ENCODE data around the gene CPPED1.

The CPPED1 gene

GRCh38 chr16:12752159-12752558, 51.5 kb downstream of the CPPED1 start:
- H3K4me3 ChIP-seq (ENCODE audit: low read depth, low read length): no peak overlapping the region
- H3K4me1 ChIP-seq (ENCODE audit: control insufficient read depth, insufficient read depth, low read length): no peaks in the 10 kb centered on the region
- no peaks in the 10 kb centered on the region for H3K9me3 ChIP-seq (ENCODE audit: control insufficient read depth, insufficient read depth, low read depth, low read length)
- ChIA-PET POLR2A (no interaction called here), CTCF (interaction anchor here (0.6 kb wide), 1 partner anchor 30 kb away, joined by 4 read pairs; no protein-coding TSS in a partner anchor)
- no peak overlapping the region for H3K27ac ChIP-seq (ENCODE audit: extremely low read depth, low read depth, low read length)
- TF ChIP-seq ZNF48 (tag by site-specific recombination; IDR thresholded peaks at IDR 0.05): no peak
- no peak for TF ChIP-seq ZNF423 (tag by site-specific recombination; IDR thresholded peaks at IDR 0.05)
- TF ChIP-seq ZNF843 (tag by site-specific recombination; IDR thresholded peaks at IDR 0.05): peak; percentile 69
- no peak for TF ChIP-seq ZNF214 (tag by site-specific recombination; IDR thresholded peaks at IDR 0.05; ENCODE audit: borderline replicate concordance)
- no peak for TF ChIP-seq ZNF140 (tag by site-specific recombination; IDR thresholded peaks at IDR 0.05)
- TF ChIP-seq FEZF1 (tag by site-specific recombination; IDR thresholded peaks at IDR 0.05): peak; percentile 56
- TF ChIP-seq INSM2 (tag by site-specific recombination; IDR thresholded peaks at IDR 0.05): no peak
- TF ChIP-seq TCF7L2 (IDR thresholded peaks at IDR 0.05; ENCODE audit: borderline replicate concordance, low read depth, low read length): peak; percentile 64
- no peak for TF ChIP-seq GFI1B (tag by site-specific recombination; IDR thresholded peaks at IDR 0.05)
- TF ChIP-seq ZNF350 (tag by site-specific recombination; IDR thresholded peaks at IDR 0.05): no peak
- TF ChIP-seq ZNF670 (tag by site-specific recombination; IDR thresholded peaks at IDR 0.05; ENCODE audit: low read depth): no peak
- no peak for TF ChIP-seq ZNF654 (tag by site-specific recombination; IDR thresholded peaks at IDR 0.05; ENCODE audit: low read depth)
- peak; percentile 65 for TF ChIP-seq PRDM6 (tag by site-specific recombination; IDR thresholded peaks at IDR 0.05)
- TF ChIP-seq KLF9 (tag by site-specific recombination; IDR thresholded peaks at IDR 0.05; ENCODE audit: low read depth): no peak
- TF ChIP-seq KLF7 (tag by site-specific recombination; IDR thresholded peaks at IDR 0.05; ENCODE audit: borderline replicate concordance): no peak
- peak; percentile 8; the same call in 1 of the 2 replicates for TF ChIP-seq TSHZ1 (tag by site-specific recombination; IDR thresholded peaks at IDR 0.05; ENCODE audit: borderline replicate concordance)
- 0 out of 2 replicates have a peak, but pooled peaks have one; percentile 27 for TF ChIP-seq ZEB2 (tag by site-specific recombination; IDR thresholded peaks at IDR 0.05)
- TF ChIP-seq ZNF555 (tag by site-specific recombination; conservative IDR thresholded peaks at IDR 0.05): no peak
- TF ChIP-seq OSR2 (tag by site-specific recombination; IDR thresholded peaks at IDR 0.05): peak; percentile 84
- TF ChIP-seq ZBTB6 (tag by site-specific recombination; IDR thresholded peaks at IDR 0.05): no peak
- TF ChIP-seq REPIN1 (tag by site-specific recombination; IDR thresholded peaks at IDR 0.05; ENCODE audit: low read depth): no peak
- TF ChIP-seq MYNN (tag by site-specific recombination; IDR thresholded peaks at IDR 0.05; ENCODE audit: borderline replicate concordance): no peak
- no peak for TF ChIP-seq ZNF768 (tag by site-specific recombination; IDR thresholded peaks at IDR 0.05)
- TF ChIP-seq ZNF623 (tag by site-specific recombination; IDR thresholded peaks at IDR 0.05): no peak
- TF ChIP-seq ZNF221 (tag by site-specific recombination; IDR thresholded peaks at IDR 0.05; ENCODE audit: borderline replicate concordance): no peak
- no peak for TF ChIP-seq ZNF157 (tag by site-specific recombination; IDR thresholded peaks at IDR 0.05)
- no peak for TF ChIP-seq SETDB1 (IDR thresholded peaks at IDR 0.05; ENCODE audit: insufficient read length, low read length)
- H3K36me3 ChIP-seq (ENCODE audit: control insufficient read depth in 2 of 2, insufficient read depth in 1 of 2, low read length in 2 of 2): no peaks in the 10 kb centered on the region
